ENCODE results near the gene UPK1B.

UPK1B gene

GRCh38 chr3:119177321-119177720 is 3.9 kb downstream of the UPK1B start:
- no peak for DNase-seq

- no peak for DNase-seq
Measured at GRCh38 chr3:119181765-119182164, 8.4 kb downstream of the UPK1B start.

- DNase-seq: no peak
Measured at GRCh38 chr3:119184111-119184510, 10.7 kb downstream of the UPK1B start.

GRCh38 chr3:119184796-119185570 is 11.6 kb downstream of the UPK1B start:
- no peak for DNase-seq

GRCh38 chr3:119187266-119187665 is 13.9 kb downstream of the UPK1B start:
- no peak for DNase-seq

- DNase-seq: no peak
Measured at GRCh38 chr3:119191800-119192199, 18.4 kb downstream of the UPK1B start.

- DNase-seq: no peak
Measured at GRCh38 chr3:119194237-119195150, 21.1 kb downstream of the UPK1B start.

- no peak for DNase-seq
Measured at GRCh38 chr3:119195151-119195476, 21.7 kb downstream of the UPK1B start.

GRCh38 chr3:119195911-119196310 is 22.5 kb downstream of the UPK1B start:
- no peak for DNase-seq

- DNase-seq: no peak
Measured at GRCh38 chr3:119205209-119205608, 31.8 kb downstream of the UPK1B start.

GRCh38 chr3:119205685-119206084 is 32.3 kb downstream of the UPK1B start:
- no peak for DNase-seq

GRCh38 chr3:119206611-119207511 is 33.5 kb downstream of the UPK1B start:
- DNase-seq: peak; percentile 35

- DNase-seq: no peak
Measured at GRCh38 chr3:119207512-119207875, 34.1 kb downstream of the UPK1B start.

- no peak for DNase-seq
Measured at GRCh38 chr3:119211193-119211592, 37.8 kb downstream of the UPK1B start.

- DNase-seq: no peak
Measured at GRCh38 chr3:119211803-119212202, 38.4 kb downstream of the UPK1B start.

- peak; percentile 8 for DNase-seq
Measured at GRCh38 chr3:119219069-119219468, 45.7 kb downstream of the UPK1B start.

GRCh38 chr3:119220198-119220597 is 46.8 kb downstream of the UPK1B start:
- no peak for DNase-seq

GRCh38 chr3:119220970-119221667 is 47.7 kb downstream of the UPK1B start:
- DNase-seq: no peak

GRCh38 chr3:119221779-119222320 is 48.5 kb downstream of the UPK1B start:
- DNase-seq: no peak

GRCh38 chr3:119222391-119222790 is 49.0 kb downstream of the UPK1B start:
- DNase-seq: no peak

GRCh38 chr3:119223511-119223910 is 50.1 kb downstream of the UPK1B start:
- peak; percentile 6 for DNase-seq

GRCh38 chr3:119225121-119225520 is 51.7 kb downstream of the UPK1B start:
- DNase-seq: peak; percentile 67

All from OCI-M1 (cell line).